Adrenal gland (tissue), 12 donors: ENCODE measurements around the gene SLC6A1. TPM values are rescaled to one million over a fixed set of nuclear protein-coding genes. Genes with fewer than 3 reads are reported as not detected.

Experiments used
- DNase-seq, 7 donors: peaks; one replicate each; pipeline ENCODE4 v3.0.0-alpha.2; 2019 to 2020
- H3K27ac ChIP-seq, 5 donors: fragments of 200-600 bp; sonication (generic) in 4 of 5; 1 replicate in 3 of 5; 2 replicates in 2 of 5; pipeline versions ENCODE4 v1.5.1 to v1.8.0; 2016 to 2020; ENCODE audit warnings: mild to moderate bottlenecking in 1 of 5
- H3K27me3 ChIP-seq: fragments of 200-600 bp; 2 replicates; pipeline ENCODE4 v1.8.0; 2021
- H3K36me3 ChIP-seq, 2 donors: fragments of 200-600 bp; replicated peaks in 1 of 2; 1 replicate in 1 of 2; 2 replicates in 1 of 2; pipeline versions ENCODE4 v1.5.1 to v1.8.0; 2018 to 2022
- H3K4me1 ChIP-seq, 2 donors: fragments of 200-600 bp; replicated peaks in 1 of 2; 1 replicate in 1 of 2; 2 replicates in 1 of 2; pipeline versions ENCODE4 v1.5.1 to v1.8.0; 2018 to 2021
- H3K4me3 ChIP-seq, 4 donors: fragments of 200-600 bp; sonication (generic) in 3 of 4; one replicate each; pipeline ENCODE4 v1.5.1; 2016 to 2018
- H3K9me3 ChIP-seq, 3 donors: fragments of 200-600 bp; sonication (generic) in 1 of 3; replicated peaks in 1 of 3; 1 replicate in 2 of 3; 2 replicates in 1 of 3; pipeline versions ENCODE4 v1.5.1 to v1.8.0; 2016 to 2021
- POLR2A ChIP-seq, 2 donors: fragments of 450-650 bp; IDR thresholded peaks; one replicate each; pipeline ENCODE4 v1.6.1; 2017; ENCODE audit warnings: antibody characterized with exemption in 2 of 2, mild to moderate bottlenecking in 2 of 2, moderate library complexity in 1 of 2
- WGBS, 4 donors: extraction: QIAGEN DNeasy Blood & Tissue Kit in 2 of 4; methylation state at CpG; one replicate each; pipeline versions ENCODE4 v1.1.5 to v1.1.7; 2013 to 2017; 5-methylcytosine and 5-hydroxymethylcytosine counted together
- intact Hi-C, 2 donors: fragments of 100-400 bp; cut with DNase I; formaldehyde crosslinking; loops; one replicate each; pipeline versions ENCODE4 v1.14.1 to v1.15.0; 2022 to 2023
- polyA plus RNA-seq, 3 donors: library from polyadenylated mRNA; stranded (reverse); fragments of 200-250 nt in 2 of 3; fragments of 350-450 nt in 1 of 3; fragmentation: Illumina TruSeq in 1 of 3; extraction: RNeasy Lipid Tissue Mini Kit (QIAGEN cat#74804) in 1 of 3; gene quantifications; one replicate each; pipeline ENCODE4 v1.2.3, GENCODE V29; 2013 to 2014
- total RNA-seq, 9 donors: library from RNA; depleted of rRNA in 4 of 9; stranded (reverse); fragments of >200 nt in 4 of 9; fragments of 120-200 nt in 1 of 9; fragmentation: NEBNext Ultra II Directional in 1 of 9; extraction: Animal tissue kit (Norgen Biotek cat#: 25700) in 1 of 9; gene quantifications; one replicate each; pipeline versions ENCODE4 v1.1.0 to v1.2.4, GENCODE V29; 2013 to 2023
- TF ChIP-seq, protein P1 (sequence below), 6 experiments: fragments of 450-650 bp in 4 of 6; fragments of 200-600 bp in 2 of 6; sonication (generic) in 1 of 6; IDR thresholded peaks; 1 replicate in 5 of 6; 2 replicates in 1 of 6; pipeline versions ENCODE4 v1.5.1 to v1.8.0; 2016 to 2021; ENCODE audit warnings: antibody characterized with exemption in 6 of 6, mild to moderate bottlenecking in 2 of 6, moderate library complexity in 1 of 6
- donor health status: healthy with polysubstance abuse.
- donor health status: Bipolar disorder and iron deficiency.
- donor health status: DM: yes; HTN: yes; CAD: no.
- donor health status: DM: no; HTN: no; CAD: no.
- donor health status: DM: no; HTN: no; CAD: no.
- donor health status: DM: yes; HTN: yes; CAD: no.

The SLC6A1 gene
- total and polyA plus RNA-seq, 12 donors = 0.06 to 1.8 (median 0.47) TPM

DNA sequence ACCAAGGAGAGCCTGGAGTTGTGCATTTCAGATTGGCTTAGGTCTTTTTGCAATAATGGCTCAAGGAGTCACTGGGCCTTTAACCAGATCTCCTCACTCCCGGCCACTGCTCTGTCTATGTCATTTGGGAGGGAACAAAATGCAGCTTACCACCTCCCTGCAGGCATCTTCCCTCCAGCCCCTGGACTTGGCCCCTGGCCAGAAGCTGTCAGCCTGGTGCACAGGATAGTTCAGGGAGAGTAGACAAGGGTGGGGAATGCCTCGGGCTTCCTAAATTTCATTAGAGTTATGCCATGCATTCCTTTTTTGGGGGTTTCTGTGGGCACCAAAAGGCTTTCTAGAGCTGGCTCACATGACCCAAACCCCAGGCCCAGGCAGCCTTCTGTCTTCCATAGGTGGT, 91.5 kb downstream of the SLC6A1 start:
- Histone ChIP-seq H3K36me3 (no peaks in the 10 kb centered on the region), H3K27ac (no peak overlapping the region), H3K4me3 (no peak overlapping the region), H3K27me3 (no peaks in the 10 kb centered on the region), H3K4me1 (no peaks in the 10 kb centered on the region), H3K9me3 (no peaks in the 10 kb centered on the region)
- no peak for DNase-seq
- intact Hi-C loops = no loop called here
- WGBS, 4 donors = 52 to 67% (median 52%) methylated on average over 1 to 2 of the region's 2 CpGs
- no peak for TF ChIP-seq POLR2A (IDR thresholded peaks at IDR 0.05)
- TF ChIP-seq, protein P1, sequence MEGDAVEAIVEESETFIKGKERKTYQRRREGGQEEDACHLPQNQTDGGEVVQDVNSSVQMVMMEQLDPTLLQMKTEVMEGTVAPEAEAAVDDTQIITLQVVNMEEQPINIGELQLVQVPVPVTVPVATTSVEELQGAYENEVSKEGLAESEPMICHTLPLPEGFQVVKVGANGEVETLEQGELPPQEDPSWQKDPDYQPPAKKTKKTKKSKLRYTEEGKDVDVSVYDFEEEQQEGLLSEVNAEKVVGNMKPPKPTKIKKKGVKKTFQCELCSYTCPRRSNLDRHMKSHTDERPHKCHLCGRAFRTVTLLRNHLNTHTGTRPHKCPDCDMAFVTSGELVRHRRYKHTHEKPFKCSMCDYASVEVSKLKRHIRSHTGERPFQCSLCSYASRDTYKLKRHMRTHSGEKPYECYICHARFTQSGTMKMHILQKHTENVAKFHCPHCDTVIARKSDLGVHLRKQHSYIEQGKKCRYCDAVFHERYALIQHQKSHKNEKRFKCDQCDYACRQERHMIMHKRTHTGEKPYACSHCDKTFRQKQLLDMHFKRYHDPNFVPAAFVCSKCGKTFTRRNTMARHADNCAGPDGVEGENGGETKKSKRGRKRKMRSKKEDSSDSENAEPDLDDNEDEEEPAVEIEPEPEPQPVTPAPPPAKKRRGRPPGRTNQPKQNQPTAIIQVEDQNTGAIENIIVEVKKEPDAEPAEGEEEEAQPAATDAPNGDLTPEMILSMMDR (IDR thresholded peaks at IDR 0.05) = no peak

- H3K4me3 ChIP-seq = no peak overlapping the region
- no peaks in the 10 kb centered on the region for H3K27me3 ChIP-seq
- 52 to 76% (median 62%) methylated on average over 6 to 10 of the region's 11 CpGs for WGBS, 4 donors
- intact Hi-C loops = no loop called here
- no peak for DNase-seq
- TF ChIP-seq, protein P1 (IDR thresholded peaks at IDR 0.05) = no peak
- no peak for TF ChIP-seq POLR2A (IDR thresholded peaks at IDR 0.05)
- no peaks in the 10 kb centered on the region for H3K4me1 ChIP-seq
- no peaks in the 10 kb centered on the region for H3K36me3 ChIP-seq
- no peaks in the 10 kb centered on the region for H3K9me3 ChIP-seq
- H3K27ac ChIP-seq = no peak overlapping the region
These were observed 92.1 kb downstream of the SLC6A1 start for GRCh38 chr3:11084677-11085076.

DNA sequence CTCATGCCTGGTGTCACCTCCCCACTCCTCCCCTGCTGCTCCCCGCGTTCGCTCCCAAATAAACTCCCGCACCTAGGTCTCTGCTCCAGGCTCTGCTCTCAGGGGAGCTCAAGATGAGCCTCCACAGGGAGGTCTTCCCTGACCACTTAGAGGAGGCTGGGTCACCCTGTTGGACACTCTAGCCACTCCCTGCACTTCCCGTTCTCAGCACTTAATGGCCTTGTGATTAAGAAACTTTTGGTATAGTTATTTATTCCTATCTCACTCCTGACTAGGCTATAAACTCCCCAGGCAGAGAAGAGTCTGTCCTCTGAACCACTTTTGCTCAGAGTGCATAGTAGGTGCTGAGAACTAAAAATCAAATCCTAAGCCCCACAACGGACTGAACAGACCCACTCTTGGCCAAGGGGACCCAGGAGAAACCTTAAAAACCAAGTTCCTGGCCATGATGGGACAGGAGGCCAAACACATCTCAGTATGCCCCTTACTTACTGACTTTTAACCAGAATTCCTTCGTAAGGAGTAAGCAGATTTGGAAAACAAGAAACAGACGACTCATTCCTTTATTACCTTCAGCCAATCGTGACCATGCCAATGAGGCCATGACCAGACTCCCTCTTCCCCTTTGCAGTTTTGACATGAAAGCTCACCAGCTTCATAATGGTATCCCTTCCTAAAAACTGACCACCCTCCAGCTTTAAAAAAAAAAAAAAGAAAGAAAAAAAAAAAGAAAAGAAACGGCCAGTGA, 92.7 kb downstream of the SLC6A1 start:
- WGBS, 4 donors = 65 to 78% (median 68%) methylated on average over 10 of the region's 10 CpGs
- no peak for DNase-seq
- no peaks in the 10 kb centered on the region for H3K27me3 ChIP-seq
- no peak overlapping the region for H3K4me3 ChIP-seq
- no peak overlapping the region for H3K27ac ChIP-seq
- intact Hi-C loops = no loop called here
- no peaks in the 10 kb centered on the region for H3K36me3 ChIP-seq
- no peaks in the 10 kb centered on the region for H3K9me3 ChIP-seq
- no peak for TF ChIP-seq POLR2A (IDR thresholded peaks at IDR 0.05)
- TF ChIP-seq, protein P1 (IDR thresholded peaks at IDR 0.05) = no peak
- no peaks in the 10 kb centered on the region for H3K4me1 ChIP-seq

- no peaks in the 10 kb centered on the region for H3K36me3 ChIP-seq
- intact Hi-C loops = no loop called here
- H3K27ac ChIP-seq = no peak overlapping the region
- no peaks in the 10 kb centered on the region for H3K9me3 ChIP-seq
- TF ChIP-seq, protein P1 (IDR thresholded peaks at IDR 0.05) = no peak
- no peak for TF ChIP-seq POLR2A (IDR thresholded peaks at IDR 0.05)
- WGBS, 4 donors = 83 to 91% (median 84%) methylated on average over 5 of the region's 5 CpGs
- H3K4me1 ChIP-seq = no peaks in the 10 kb centered on the region
- H3K27me3 ChIP-seq = no peaks in the 10 kb centered on the region
- no peak overlapping the region for H3K4me3 ChIP-seq
- no peak for DNase-seq
These were observed 94.3 kb downstream of the SLC6A1 start for GRCh38 chr3:11086856-11087255.
